Measurements from ENCODE around the gene RNGTT. TPM values are rescaled to one million over a fixed set of nuclear protein-coding genes. Genes with fewer than 3 reads are reported as not detected.

Gene RNGTT
- total and polyA plus RNA-seq, 7 donors = 3.9 to 8.8 (median 7.9) TPM

DNA sequence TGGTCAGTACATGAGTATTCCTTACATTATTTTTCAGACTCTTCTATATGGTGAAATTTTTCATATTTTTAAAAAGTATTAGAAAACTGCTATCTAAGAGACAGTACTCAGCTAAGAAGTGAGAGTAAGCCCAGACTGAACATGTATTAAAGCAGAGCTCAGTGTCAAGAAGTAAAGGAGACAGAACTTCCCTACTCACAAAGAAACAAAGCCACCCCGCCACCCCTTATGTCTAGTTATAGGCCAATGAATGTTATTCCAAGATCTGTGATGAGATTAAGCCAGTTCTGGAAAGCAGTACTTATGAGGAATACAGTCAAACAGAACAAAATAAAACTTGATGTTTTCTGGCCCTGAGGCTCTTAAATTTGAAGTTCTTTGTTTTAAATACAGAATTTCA lies 114.5 kb downstream of the RNGTT start:
- DNase-seq (no peak), ATAC-seq (no peak)
- intact Hi-C loops (cut with DNase I) = no loop called here
- Histone ChIP-seq H3K4me3 (no peak overlapping the region), H3K27me3 (ENCODE audit: insufficient read depth in 3 of 3, low read length in 2 of 3) (no peaks in the 10 kb centered on the region), H3K4me1 (no peaks in the 10 kb centered on the region), H3K36me3 (ENCODE audit: insufficient read depth in 1 of 2, low read depth in 1 of 2) (peaks cover 0 to 5% of the 10 kb centered on the region in 2 donors), H3K9me3 (no peaks in the 10 kb centered on the region), H3K27ac (no peak overlapping the region)
- TF ChIP-seq, protein P1, sequence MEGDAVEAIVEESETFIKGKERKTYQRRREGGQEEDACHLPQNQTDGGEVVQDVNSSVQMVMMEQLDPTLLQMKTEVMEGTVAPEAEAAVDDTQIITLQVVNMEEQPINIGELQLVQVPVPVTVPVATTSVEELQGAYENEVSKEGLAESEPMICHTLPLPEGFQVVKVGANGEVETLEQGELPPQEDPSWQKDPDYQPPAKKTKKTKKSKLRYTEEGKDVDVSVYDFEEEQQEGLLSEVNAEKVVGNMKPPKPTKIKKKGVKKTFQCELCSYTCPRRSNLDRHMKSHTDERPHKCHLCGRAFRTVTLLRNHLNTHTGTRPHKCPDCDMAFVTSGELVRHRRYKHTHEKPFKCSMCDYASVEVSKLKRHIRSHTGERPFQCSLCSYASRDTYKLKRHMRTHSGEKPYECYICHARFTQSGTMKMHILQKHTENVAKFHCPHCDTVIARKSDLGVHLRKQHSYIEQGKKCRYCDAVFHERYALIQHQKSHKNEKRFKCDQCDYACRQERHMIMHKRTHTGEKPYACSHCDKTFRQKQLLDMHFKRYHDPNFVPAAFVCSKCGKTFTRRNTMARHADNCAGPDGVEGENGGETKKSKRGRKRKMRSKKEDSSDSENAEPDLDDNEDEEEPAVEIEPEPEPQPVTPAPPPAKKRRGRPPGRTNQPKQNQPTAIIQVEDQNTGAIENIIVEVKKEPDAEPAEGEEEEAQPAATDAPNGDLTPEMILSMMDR (IDR thresholded peaks at IDR 0.05) = no peak
- WGBS, 3 donors = 66 to 88% (median 83%) methylated on average over 1 of the region's 1 CpG

DNA sequence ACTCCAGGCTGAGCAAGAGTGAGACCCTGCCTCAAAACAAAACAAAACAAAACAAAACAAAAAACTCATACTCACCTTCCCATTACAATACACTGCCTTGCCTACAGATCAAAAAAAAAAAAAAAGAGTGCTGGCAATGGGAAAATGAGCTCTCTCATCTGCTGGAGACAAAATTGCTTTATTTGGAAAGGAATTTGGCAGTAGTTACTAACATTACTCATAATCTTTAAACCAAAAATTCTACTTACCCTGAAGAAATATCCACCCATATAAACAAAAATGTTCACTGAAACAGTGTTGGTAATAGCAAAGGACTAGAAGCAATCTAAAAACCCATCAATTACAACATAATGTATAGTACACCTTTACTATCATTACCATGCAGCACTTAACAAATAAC lies 120.4 kb downstream of the RNGTT start:
- DNase-seq (no peak), ATAC-seq (no peak)
- H3K4me1 ChIP-seq = no peaks in the 10 kb centered on the region
- TF ChIP-seq, protein P1 (IDR thresholded peaks at IDR 0.05) = no peak
- H3K27me3 ChIP-seq (ENCODE audit: insufficient read depth in 3 of 3, low read length in 2 of 3) = no peaks in the 10 kb centered on the region
- no peak overlapping the region for H3K4me3 ChIP-seq
- no peak overlapping the region for H3K27ac ChIP-seq
- peaks cover 0 to 5% of the 10 kb centered on the region in 2 donors for H3K36me3 ChIP-seq (ENCODE audit: insufficient read depth in 1 of 2, low read depth in 1 of 2)
- intact Hi-C loops (cut with DNase I) = no loop called here
- no peaks in the 10 kb centered on the region for H3K9me3 ChIP-seq

DNA sequence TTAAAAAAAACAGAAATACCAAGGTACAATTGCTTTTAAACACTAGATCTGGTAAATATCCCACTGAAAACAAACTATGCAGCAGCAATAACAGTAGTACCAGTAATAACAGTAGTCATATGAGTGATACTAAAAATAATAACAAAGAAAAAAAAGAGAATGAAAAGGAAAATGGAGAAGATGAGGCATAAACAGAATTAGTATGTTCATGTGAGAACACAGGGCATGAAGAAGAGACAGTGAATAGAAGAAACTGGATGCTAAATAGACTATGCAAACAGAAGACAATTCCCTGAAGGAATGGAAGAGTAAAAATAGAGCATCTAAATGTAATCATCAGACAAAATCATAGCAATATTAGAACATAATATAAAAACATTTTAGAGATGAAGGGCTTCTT lies 121.1 kb downstream of the RNGTT start:
- ATAC-seq = no peak
- no peak overlapping the region for H3K27ac ChIP-seq
- intact Hi-C loops (cut with DNase I) = no loop called here
- no peak overlapping the region for H3K4me3 ChIP-seq
- H3K9me3 ChIP-seq = no peaks in the 10 kb centered on the region
- TF ChIP-seq, protein P1 (IDR thresholded peaks at IDR 0.05) = no peak
- no peak for DNase-seq
- no peaks in the 10 kb centered on the region for H3K27me3 ChIP-seq (ENCODE audit: insufficient read depth in 3 of 3, low read length in 2 of 3)
- H3K4me1 ChIP-seq = no peaks in the 10 kb centered on the region
- H3K36me3 ChIP-seq (ENCODE audit: insufficient read depth in 1 of 2, low read depth in 1 of 2) = peaks cover 0 to 5% of the 10 kb centered on the region in 2 donors

DNA sequence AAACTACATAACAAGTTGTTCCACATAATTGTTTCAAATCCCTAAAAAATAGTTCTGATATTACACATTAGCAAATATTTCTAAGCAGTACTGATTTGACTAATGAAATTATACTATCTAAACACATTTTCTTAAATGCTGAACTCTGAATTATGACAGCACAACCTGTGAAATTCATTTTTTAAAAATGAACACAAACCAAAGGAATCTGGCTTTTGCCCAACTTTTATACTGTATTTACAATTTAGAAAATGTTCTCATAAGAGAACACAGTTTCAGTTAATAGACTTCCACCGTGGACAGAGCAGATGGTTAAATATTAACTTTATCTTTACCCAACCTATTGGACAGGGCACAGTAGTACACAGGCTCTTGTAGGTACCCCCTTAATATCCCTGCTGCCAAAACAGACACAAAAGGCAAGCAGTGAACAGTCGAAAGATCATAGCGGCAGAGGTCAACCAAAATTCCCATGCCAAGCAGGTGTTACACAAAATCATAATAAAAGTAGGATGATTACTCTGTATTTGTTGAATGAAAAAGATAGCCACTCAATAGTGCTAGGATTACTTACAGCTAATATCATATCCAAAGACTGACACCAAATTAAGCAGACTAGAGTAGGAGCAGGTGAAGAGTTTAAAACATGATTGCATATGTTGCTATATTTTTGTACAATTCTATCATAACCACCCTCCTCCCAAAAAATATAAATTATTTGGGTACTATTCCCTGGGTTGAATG lies 122.5 kb downstream of the RNGTT start:
- Histone ChIP-seq H3K36me3 (ENCODE audit: insufficient read depth in 1 of 2, low read depth in 1 of 2) (peaks cover 0 to 5% of the 10 kb centered on the region in 2 donors), H3K27ac (no peak overlapping the region), H3K9me3 (no peaks in the 10 kb centered on the region), H3K27me3 (ENCODE audit: insufficient read depth in 3 of 3, low read length in 2 of 3) (no peaks in the 10 kb centered on the region), H3K4me1 (no peaks in the 10 kb centered on the region), H3K4me3 (no peak overlapping the region)
- ATAC-seq = no peak
- WGBS, 3 donors = 35 to 49% (median 38%) methylated on average over 3 of the region's 3 CpGs
- intact Hi-C loops (cut with DNase I) = no loop called here
- TF ChIP-seq, protein P1 (IDR thresholded peaks at IDR 0.05) = no peak
- DNase-seq = no peak

DNA sequence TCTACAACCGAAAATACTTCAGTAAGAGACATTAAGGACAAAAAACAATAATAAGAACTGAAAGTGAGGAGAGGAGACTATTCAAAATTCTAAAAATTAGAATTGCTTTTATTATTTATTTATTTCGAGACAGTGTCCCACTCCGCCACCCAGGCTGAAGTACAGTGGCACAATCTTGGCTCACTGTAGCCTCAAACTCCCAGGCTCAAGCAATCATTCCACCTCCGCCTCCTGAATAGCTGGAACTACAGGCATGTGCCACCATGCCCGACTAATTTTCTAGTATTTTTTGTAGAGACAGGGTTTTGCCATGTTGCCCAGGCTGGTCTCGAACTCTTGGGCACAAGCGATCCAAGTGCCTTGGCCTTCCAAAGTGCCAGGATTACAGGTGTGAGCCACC lies 123.1 kb downstream of the RNGTT start:
- H3K9me3 ChIP-seq = no peaks in the 10 kb centered on the region
- H3K4me3 ChIP-seq = no peak overlapping the region
- 83 to 88% (median 85%) methylated on average over 7 of the region's 7 CpGs for WGBS, 3 donors
- H3K36me3 ChIP-seq (ENCODE audit: insufficient read depth in 1 of 2, low read depth in 1 of 2) = peaks cover 0 to 5% of the 10 kb centered on the region in 2 donors
- TF ChIP-seq, protein P1 (IDR thresholded peaks at IDR 0.05) = no peak
- DNase-seq (no peak), ATAC-seq (no peak)
- intact Hi-C loops (cut with DNase I) = no loop called here
- no peaks in the 10 kb centered on the region for H3K27me3 ChIP-seq (ENCODE audit: insufficient read depth in 3 of 3, low read length in 2 of 3)
- H3K27ac ChIP-seq = no peak overlapping the region
- H3K4me1 ChIP-seq = no peaks in the 10 kb centered on the region
